GM12878 (cell line): ENCODE data around the gene EIF5A.
A peak's percentile ranks its signal among the peaks of the same experiment; 100 is the strongest.

Experiments used
- CREB1 ChIP-seq: IDR thresholded peaks from 2 replicates; pipeline ENCODE4 v1.6.1; 2012; ENCODE audit warnings: low read depth, mild to moderate bottlenecking, inconsistent platforms
- EZH2 ChIP-seq: IDR thresholded peaks from 2 replicates; pipeline ENCODE4 v1.6.1; 2012; ENCODE audit warnings: low read depth, mild to moderate bottlenecking, control low read depth, inconsistent platforms, low read length, borderline replicate concordance; ENCODE audit not compliant: control insufficient read depth
- FOS ChIP-seq: IDR thresholded peaks from 3 replicates; pipeline ENCODE4 v1.6.1; 2011; ENCODE audit warnings: borderline replicate concordance; ENCODE audit not compliant: insufficient read length; ENCODE audit errors: extremely low read depth
- GATAD2B ChIP-seq: fragments of 450-650 bp; conservative IDR thresholded peaks from 2 replicates; pipeline ENCODE4 v1.6.1; 2017; ENCODE audit warnings: low read depth, mild to moderate bottlenecking, moderate library complexity
- NFYB ChIP-seq: IDR thresholded peaks from 2 replicates; pipeline ENCODE4 v1.6.1; 2011; ENCODE audit warnings: low read depth, mild to moderate bottlenecking, low read length, improper control_type of control experiment, moderate library complexity; ENCODE audit not compliant: insufficient read depth
- POLR2A ChIP-seq: IDR thresholded peaks from 2 replicates; pipeline ENCODE4 v1.6.1; 2011; ENCODE audit warnings: low read depth, mild to moderate bottlenecking, low read length
- RAD21 ChIP-seq: IDR thresholded peaks from 2 replicates; pipeline ENCODE4 v1.6.1; 2011; ENCODE audit warnings: mild to moderate bottlenecking, low read depth, low read length, moderate library complexity; ENCODE audit not compliant: insufficient read depth
- SIN3A ChIP-seq: IDR thresholded peaks from 2 replicates; pipeline ENCODE4 v1.6.1; 2012; ENCODE audit warnings: low read depth, low read length, improper control_type of control experiment
- SMC3 ChIP-seq: IDR thresholded peaks from 2 replicates; pipeline ENCODE4 v1.6.1; 2011; ENCODE audit warnings: low read length, improper control_type of control experiment, borderline replicate concordance
- SUZ12 ChIP-seq: fragments of 200-600 bp; sonication (generic); IDR thresholded peaks from one replicate; pipeline ENCODE4 v1.6.1; 2018; ENCODE audit warnings: antibody characterized with exemption, mild to moderate bottlenecking; ENCODE audit not compliant: unreplicated experiment
- TF ChIP-seq, protein P1 (sequence below), 3 experiments: IDR thresholded peaks in 2 of 3; conservative IDR thresholded peaks in 1 of 3; 2 replicates each; pipeline ENCODE4 v1.5.1; 2011; ENCODE audit warnings: low read depth in 3 of 3, low read length in 3 of 3, mild to moderate bottlenecking in 3 of 3, control low read depth in 2 of 3, moderate library complexity in 2 of 3, inconsistent platforms in 1 of 3, mixed read lengths in 1 of 3; ENCODE audit not compliant: control insufficient read depth in 2 of 3, insufficient read depth in 1 of 3; ENCODE audit errors: extremely low read depth in 1 of 3
- TF ChIP-seq, protein P2 (sequence below): fragments of 450-650 bp; IDR thresholded peaks from 2 replicates; pipeline ENCODE4 v1.6.1; 2017; ENCODE audit warnings: mild to moderate bottlenecking, moderate library complexity
- TF ChIP-seq, protein P3 (sequence below): fragments of 150-350 bp; IDR thresholded peaks from 2 replicates; pipeline ENCODE4 v1.6.1; 2016; ENCODE audit warnings: low read depth, low read length

DNA sequence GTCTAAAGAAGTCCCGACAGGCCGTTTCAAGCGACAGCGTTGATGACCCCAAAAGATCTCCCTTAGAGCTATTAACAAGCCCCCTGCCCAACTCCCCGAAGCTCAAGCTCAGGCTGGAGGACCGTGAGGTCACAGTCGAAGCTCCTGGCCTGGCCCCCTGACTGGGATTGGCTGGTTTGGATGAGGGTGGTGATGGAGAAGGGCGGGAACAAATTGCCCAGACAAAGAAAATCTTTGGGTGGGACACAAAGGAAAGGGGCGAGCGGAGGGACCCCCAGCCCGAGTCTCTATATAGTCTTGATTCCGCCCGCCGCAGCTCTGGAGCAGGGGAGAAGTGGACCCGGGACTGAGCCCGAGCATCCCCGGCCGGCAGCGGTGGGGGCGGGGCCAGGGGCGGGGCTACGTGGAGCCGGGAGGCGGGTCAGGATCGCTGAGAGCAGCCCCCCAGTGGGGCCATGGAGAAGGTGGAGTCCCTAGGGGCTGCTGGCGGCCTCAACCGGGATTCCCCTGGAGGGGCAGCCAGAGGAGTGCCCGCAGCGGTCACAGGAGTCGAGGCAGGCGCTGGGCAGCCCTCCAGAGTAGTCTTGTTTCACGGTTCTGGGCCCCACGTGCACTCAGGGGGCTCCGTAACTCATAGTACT lies 22.7 kb downstream of the EIF5A start:
- TF ChIP-seq NFYB (peak; percentile 85), CREB1 (no peak), POLR2A (no peak; the same call in 1 of the 2 replicates), SIN3A (no peak), EZH2 (no peak), SMC3 (no peak), RAD21 (no peak), SUZ12 (no peak), GATAD2B (no peak; the same call in 1 of the 2 replicates), FOS (no peak)
- TF ChIP-seq, protein P1, sequence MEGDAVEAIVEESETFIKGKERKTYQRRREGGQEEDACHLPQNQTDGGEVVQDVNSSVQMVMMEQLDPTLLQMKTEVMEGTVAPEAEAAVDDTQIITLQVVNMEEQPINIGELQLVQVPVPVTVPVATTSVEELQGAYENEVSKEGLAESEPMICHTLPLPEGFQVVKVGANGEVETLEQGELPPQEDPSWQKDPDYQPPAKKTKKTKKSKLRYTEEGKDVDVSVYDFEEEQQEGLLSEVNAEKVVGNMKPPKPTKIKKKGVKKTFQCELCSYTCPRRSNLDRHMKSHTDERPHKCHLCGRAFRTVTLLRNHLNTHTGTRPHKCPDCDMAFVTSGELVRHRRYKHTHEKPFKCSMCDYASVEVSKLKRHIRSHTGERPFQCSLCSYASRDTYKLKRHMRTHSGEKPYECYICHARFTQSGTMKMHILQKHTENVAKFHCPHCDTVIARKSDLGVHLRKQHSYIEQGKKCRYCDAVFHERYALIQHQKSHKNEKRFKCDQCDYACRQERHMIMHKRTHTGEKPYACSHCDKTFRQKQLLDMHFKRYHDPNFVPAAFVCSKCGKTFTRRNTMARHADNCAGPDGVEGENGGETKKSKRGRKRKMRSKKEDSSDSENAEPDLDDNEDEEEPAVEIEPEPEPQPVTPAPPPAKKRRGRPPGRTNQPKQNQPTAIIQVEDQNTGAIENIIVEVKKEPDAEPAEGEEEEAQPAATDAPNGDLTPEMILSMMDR (IDR thresholded peaks at IDR 0.05 in 2 of 3, conservative IDR thresholded peaks at IDR 0.05 in 1 of 3; ENCODE audit: control insufficient read depth in 2 of 3, extremely low read depth in 1 of 3, insufficient read depth in 1 of 3, low read depth in 3 of 3, low read length in 3 of 3): no peak
- TF ChIP-seq, protein P2, sequence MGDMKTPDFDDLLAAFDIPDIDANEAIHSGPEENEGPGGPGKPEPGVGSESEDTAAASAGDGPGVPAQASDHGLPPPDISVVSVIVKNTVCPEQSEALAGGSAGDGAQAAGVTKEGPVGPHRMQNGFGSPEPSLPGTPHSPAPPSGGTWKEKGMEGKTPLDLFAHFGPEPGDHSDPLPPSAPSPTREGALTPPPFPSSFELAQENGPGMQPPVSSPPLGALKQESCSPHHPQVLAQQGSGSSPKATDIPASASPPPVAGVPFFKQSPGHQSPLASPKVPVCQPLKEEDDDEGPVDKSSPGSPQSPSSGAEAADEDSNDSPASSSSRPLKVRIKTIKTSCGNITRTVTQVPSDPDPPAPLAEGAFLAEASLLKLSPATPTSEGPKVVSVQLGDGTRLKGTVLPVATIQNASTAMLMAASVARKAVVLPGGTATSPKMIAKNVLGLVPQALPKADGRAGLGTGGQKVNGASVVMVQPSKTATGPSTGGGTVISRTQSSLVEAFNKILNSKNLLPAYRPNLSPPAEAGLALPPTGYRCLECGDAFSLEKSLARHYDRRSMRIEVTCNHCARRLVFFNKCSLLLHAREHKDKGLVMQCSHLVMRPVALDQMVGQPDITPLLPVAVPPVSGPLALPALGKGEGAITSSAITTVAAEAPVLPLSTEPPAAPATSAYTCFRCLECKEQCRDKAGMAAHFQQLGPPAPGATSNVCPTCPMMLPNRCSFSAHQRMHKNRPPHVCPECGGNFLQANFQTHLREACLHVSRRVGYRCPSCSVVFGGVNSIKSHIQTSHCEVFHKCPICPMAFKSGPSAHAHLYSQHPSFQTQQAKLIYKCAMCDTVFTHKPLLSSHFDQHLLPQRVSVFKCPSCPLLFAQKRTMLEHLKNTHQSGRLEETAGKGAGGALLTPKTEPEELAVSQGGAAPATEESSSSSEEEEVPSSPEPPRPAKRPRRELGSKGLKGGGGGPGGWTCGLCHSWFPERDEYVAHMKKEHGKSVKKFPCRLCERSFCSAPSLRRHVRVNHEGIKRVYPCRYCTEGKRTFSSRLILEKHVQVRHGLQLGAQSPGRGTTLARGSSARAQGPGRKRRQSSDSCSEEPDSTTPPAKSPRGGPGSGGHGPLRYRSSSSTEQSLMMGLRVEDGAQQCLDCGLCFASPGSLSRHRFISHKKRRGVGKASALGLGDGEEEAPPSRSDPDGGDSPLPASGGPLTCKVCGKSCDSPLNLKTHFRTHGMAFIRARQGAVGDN: no peak
- TF ChIP-seq, protein P3, sequence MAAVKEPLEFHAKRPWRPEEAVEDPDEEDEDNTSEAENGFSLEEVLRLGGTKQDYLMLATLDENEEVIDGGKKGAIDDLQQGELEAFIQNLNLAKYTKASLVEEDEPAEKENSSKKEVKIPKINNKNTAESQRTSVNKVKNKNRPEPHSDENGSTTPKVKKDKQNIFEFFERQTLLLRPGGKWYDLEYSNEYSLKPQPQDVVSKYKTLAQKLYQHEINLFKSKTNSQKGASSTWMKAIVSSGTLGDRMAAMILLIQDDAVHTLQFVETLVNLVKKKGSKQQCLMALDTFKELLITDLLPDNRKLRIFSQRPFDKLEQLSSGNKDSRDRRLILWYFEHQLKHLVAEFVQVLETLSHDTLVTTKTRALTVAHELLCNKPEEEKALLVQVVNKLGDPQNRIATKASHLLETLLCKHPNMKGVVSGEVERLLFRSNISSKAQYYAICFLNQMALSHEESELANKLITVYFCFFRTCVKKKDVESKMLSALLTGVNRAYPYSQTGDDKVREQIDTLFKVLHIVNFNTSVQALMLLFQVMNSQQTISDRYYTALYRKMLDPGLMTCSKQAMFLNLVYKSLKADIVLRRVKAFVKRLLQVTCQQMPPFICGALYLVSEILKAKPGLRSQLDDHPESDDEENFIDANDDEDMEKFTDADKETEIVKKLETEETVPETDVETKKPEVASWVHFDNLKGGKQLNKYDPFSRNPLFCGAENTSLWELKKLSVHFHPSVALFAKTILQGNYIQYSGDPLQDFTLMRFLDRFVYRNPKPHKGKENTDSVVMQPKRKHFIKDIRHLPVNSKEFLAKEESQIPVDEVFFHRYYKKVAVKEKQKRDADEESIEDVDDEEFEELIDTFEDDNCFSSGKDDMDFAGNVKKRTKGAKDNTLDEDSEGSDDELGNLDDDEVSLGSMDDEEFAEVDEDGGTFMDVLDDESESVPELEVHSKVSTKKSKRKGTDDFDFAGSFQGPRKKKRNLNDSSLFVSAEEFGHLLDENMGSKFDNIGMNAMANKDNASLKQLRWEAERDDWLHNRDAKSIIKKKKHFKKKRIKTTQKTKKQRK: no peak
